Mucosa of descending colon (tissue), 3 donors: Measurements from ENCODE around the gene SCGB1C1. TPM values are rescaled to one million over a fixed set of nuclear protein-coding genes. Genes with fewer than 3 reads are reported as not detected.

ENCODE experiments used
- ATAC-seq: fragments of 200-7000 bp; cut with Tn5 transposase; one replicate; pipeline ENCODE4 v1.9.1; 2020; ENCODE audit warnings: mild to moderate bottlenecking, moderate library complexity
- DNase-seq, 3 donors: peaks; one replicate each; pipeline ENCODE4 v3.0.0-alpha.2; 2020
- H3K36me3 ChIP-seq: fragments of 200-600 bp; one replicate; pipeline ENCODE4 v1.8.0; 2021; ENCODE audit warnings: low read depth, mild to moderate bottlenecking
- H3K4me1 ChIP-seq: fragments of 200-600 bp; one replicate; pipeline ENCODE4 v1.8.0; 2021; ENCODE audit warnings: low read depth, mild to moderate bottlenecking
- H3K4me3 ChIP-seq: fragments of 200-600 bp; one replicate; pipeline ENCODE4 v1.8.0; 2021; ENCODE audit warnings: mild to moderate bottlenecking
- H3K9me3 ChIP-seq: fragments of 200-600 bp; one replicate; pipeline ENCODE4 v1.8.0; 2021; ENCODE audit warnings: mild to moderate bottlenecking
- CTCF ChIP-seq: fragments of 200-600 bp; IDR thresholded peaks from one replicate; pipeline ENCODE4 v1.8.0; 2022; ENCODE audit warnings: antibody characterized with exemption, mild to moderate bottlenecking
- intact Hi-C, 2 donors: fragments of 100-400 bp; cut with DNase I in 1 of 2; cut with micrococcal nuclease in 1 of 2; formaldehyde crosslinking; loops; one replicate each; pipeline versions ENCODE4 v1.11.0 to v1.11.1; 2022; cut with DNase I, micrococcal nuclease
- total RNA-seq, 3 donors: library from RNA; stranded (reverse); fragmentation: NEBNext Ultra II Directional in 2 of 3; extraction: Animal tissue kit (Norgen Biotek cat#: 25700) in 2 of 3; gene quantifications; one replicate each; pipeline versions ENCODE4 v1.2.1 to v1.2.4, GENCODE V29; 2021 to 2023
- donor health status: DM: no; HTN: no; CAD: no; lungs with moderate emphysema.
- donor health status: DM: no; HTN: no; CAD: no.
- donor health status: DM: no; HTN: yes; CAD: no.

The SCGB1C1 gene
- total RNA-seq, 3 donors from 2014 or later: not detected

GRCh38 chr11:208181-208916 lies 15.5 kb downstream of the SCGB1C1 start:
- TF ChIP-seq CTCF: no peak
- H3K4me3 ChIP-seq: peak overlapping the region; percentile 62
- peaks cover 5% of the 10 kb centered on the region for H3K36me3 ChIP-seq
- ATAC-seq (peak; percentile 75), DNase-seq (peak; percentile 85 to 92 (median 91))
- H3K9me3 ChIP-seq: no peaks in the 10 kb centered on the region
- intact Hi-C loops: no loop called here
- H3K4me1 ChIP-seq: peaks cover 21% of the 10 kb centered on the region

DNA sequence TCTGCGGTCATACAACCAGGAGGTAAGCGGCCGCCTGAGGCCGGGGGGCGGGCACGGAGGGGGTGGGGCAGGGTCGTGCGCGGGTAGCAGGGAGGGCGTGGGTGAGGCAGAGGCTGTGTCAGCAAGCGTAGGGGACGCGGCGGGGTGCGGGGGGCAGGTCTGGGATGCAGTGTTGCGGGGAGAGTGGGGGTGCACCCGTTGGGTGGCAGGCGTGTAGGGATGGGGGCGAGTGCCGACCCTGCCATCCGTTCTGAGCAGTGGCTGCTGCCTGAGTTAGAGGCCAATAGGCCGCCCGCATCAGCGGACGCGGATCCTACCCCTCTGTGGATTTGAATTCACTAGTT lies 16.0 kb downstream of the SCGB1C1 start:
- H3K4me1 ChIP-seq: peaks cover 21% of the 10 kb centered on the region

GRCh38 chr11:209275-210121 lies 16.6 kb downstream of the SCGB1C1 start:
- TF ChIP-seq CTCF: no peak
- H3K4me1 ChIP-seq: peaks cover 21% of the 10 kb centered on the region
- peak overlapping the region; percentile 62 for H3K4me3 ChIP-seq
- peak in 1 of 3 donors; percentile 70 for DNase-seq
- no peak for ATAC-seq
- no peaks in the 10 kb centered on the region for H3K9me3 ChIP-seq
- H3K36me3 ChIP-seq: peaks cover 4% of the 10 kb centered on the region
- intact Hi-C loops: no loop called here

More for the DNA sequence above, 16.0 kb downstream of the SCGB1C1 start:
- ATAC-seq: no peak
- DNase-seq: peak in 1 of 3 donors; percentile 84
- Histone ChIP-seq H3K9me3 (no peaks in the 10 kb centered on the region), H3K4me3 (peak overlapping the region; percentile 62), H3K36me3 (peaks cover 5% of the 10 kb centered on the region)
- no peak for TF ChIP-seq CTCF
- intact Hi-C loops: no loop called here

DNA sequence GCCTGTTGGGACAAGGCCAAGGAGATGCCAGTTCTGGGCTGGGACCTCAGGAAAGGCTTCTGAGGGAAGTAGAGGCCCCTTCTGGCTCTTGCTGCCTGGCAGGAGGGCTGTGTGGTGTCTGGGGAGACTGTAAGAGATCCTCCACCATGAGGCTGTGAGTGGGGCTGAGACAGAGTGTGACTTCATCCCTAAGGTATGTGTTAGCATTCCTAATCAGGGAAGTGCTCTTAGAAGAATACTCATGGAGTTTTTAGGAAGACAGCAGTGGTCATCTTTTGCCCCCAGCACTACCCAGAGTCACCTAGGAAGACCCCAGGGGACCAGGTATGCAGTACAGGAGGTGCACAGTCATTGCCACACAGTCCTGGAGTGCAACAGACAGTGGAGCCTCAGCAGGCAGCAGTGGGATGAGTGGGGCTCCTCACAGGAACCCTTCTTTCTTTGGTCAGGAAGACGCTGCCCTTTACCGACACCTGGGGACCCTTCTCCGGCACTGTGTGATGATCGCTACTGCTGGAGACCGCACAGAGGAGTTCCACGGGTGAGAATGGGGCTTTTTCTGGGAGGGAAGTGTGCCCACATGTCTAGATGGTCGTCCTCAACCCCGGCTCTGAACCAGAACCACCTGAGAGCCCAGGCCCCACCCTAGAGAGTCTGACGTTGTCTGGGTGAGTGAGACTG lies 17.4 kb downstream of the SCGB1C1 start:
- Histone ChIP-seq H3K9me3 (no peaks in the 10 kb centered on the region), H3K36me3 (peaks cover under 1% of the 10 kb centered on the region), H3K4me1 (peaks cover 20% of the 10 kb centered on the region), H3K4me3 (no peak overlapping the region)
- TF ChIP-seq CTCF: no peak
- no peak for ATAC-seq
- intact Hi-C loops: no loop called here
- no peak for DNase-seq

GRCh38 chr11:210803-211180 lies 17.9 kb downstream of the SCGB1C1 start:
- Histone ChIP-seq H3K4me1 (peaks cover 14% of the 10 kb centered on the region), H3K36me3 (peaks cover 6% of the 10 kb centered on the region), H3K4me3 (no peak overlapping the region), H3K9me3 (no peaks in the 10 kb centered on the region)
- DNase-seq: peak in 1 of 3 donors; percentile 41
- TF ChIP-seq CTCF: no peak
- no peak for ATAC-seq
- intact Hi-C loops: no loop called here
